GM19395 (cell line): ENCODE measurements around the gene URM1.

Experiments used
- ATAC-seq: cut with Tn5 transposase; IDR thresholded peaks from one replicate; pipeline ENCODE4 v1.9.1; 2021; ENCODE audit warnings: mild to moderate bottlenecking, moderate library complexity; ENCODE audit not compliant: unreplicated experiment

Gene URM1

GRCh38 chr9:128424268-128424780 lies 53.1 kb downstream of the URM1 start:
- no peak for ATAC-seq

GRCh38 chr9:128428644-128429512 lies 57.7 kb downstream of the URM1 start:
- ATAC-seq: no peak

- ATAC-seq: no peak
Measured at GRCh38 chr9:128429513-128430086, 58.4 kb downstream of the URM1 start.

- no peak for ATAC-seq
Measured at GRCh38 chr9:128431207-128431606, 60.0 kb downstream of the URM1 start.

- no peak for ATAC-seq
Measured at GRCh38 chr9:128434340-128434739, 63.2 kb downstream of the URM1 start.

- ATAC-seq: no peak
Measured at GRCh38 chr9:128435611-128436010, 64.4 kb downstream of the URM1 start.

- ATAC-seq: peak; percentile 61
Measured at GRCh38 chr9:128438343-128439109, 67.4 kb downstream of the URM1 start.

- no peak for ATAC-seq
Measured at GRCh38 chr9:128439273-128439672, 68.1 kb downstream of the URM1 start.
